H9 (cell line): ENCODE data around the gene WHRN. TPM values are rescaled to one million over a fixed set of nuclear protein-coding genes. Genes with fewer than 3 reads are reported as not detected.

Experiments
- DNase-seq: peaks from one replicate; pipeline ENCODE4 v3.0.0-alpha.2; 2017
- H2AFZ ChIP-seq: one replicate; pipeline ENCODE4 v1.6.1; 2013; ENCODE audit warnings: mild to moderate bottlenecking, low read length, control low read depth, moderate library complexity
- H2AK5ac ChIP-seq: 2 replicates; pipeline ENCODE4 v1.6.1; 2013; ENCODE audit warnings: low read length, control low read depth, mixed read lengths; ENCODE audit not compliant: insufficient read length
- H2BK120ac ChIP-seq: one replicate; pipeline ENCODE4 v1.6.1; 2013; ENCODE audit warnings: low read depth, mild to moderate bottlenecking, low read length, control low read depth, inconsistent platforms; ENCODE audit not compliant: poor library complexity, severe bottlenecking
- H2BK12ac ChIP-seq: 2 replicates; pipeline ENCODE4 v1.6.1; 2013; ENCODE audit warnings: low read length, control low read depth, mixed read lengths, low read depth; ENCODE audit not compliant: insufficient read length
- H2BK15ac ChIP-seq: 2 replicates; pipeline ENCODE4 v1.6.1; 2013; ENCODE audit warnings: low read depth, low read length, control low read depth
- H2BK20ac ChIP-seq: one replicate; pipeline ENCODE4 v1.6.1; 2013; ENCODE audit warnings: low read depth, mild to moderate bottlenecking, low read length, control low read depth, inconsistent platforms; ENCODE audit not compliant: poor library complexity, severe bottlenecking
- H2BK5ac ChIP-seq: 2 replicates; pipeline ENCODE4 v1.6.1; 2013; ENCODE audit warnings: low read length, control low read depth, mixed read lengths; ENCODE audit not compliant: insufficient read length
- H3K14ac ChIP-seq: 2 replicates; pipeline ENCODE4 v1.6.1; 2013; ENCODE audit warnings: low read length, control low read depth; ENCODE audit not compliant: insufficient read depth
- H3K18ac ChIP-seq: 2 replicates; pipeline ENCODE4 v1.6.1; 2013; ENCODE audit warnings: low read depth, mild to moderate bottlenecking, mixed read lengths, low read length, control low read depth; ENCODE audit not compliant: insufficient read length
- H3K23ac ChIP-seq: 2 replicates; pipeline ENCODE4 v1.6.1; 2013; ENCODE audit warnings: low read length, control low read depth, mixed read lengths, low read depth; ENCODE audit not compliant: insufficient read length
- H3K23me2 ChIP-seq: 2 replicates; pipeline ENCODE4 v1.6.1; 2013; ENCODE audit warnings: low read depth, mild to moderate bottlenecking, mixed read lengths, low read length, control low read depth; ENCODE audit not compliant: insufficient read length, poor library complexity, severe bottlenecking
- H3K27ac ChIP-seq: 2 replicates; pipeline ENCODE4 v1.5.1; 2013; ENCODE audit warnings: low read length, control low read depth, mixed read lengths, low read depth; ENCODE audit not compliant: insufficient read length
- H3K27me3 ChIP-seq: 2 replicates; pipeline ENCODE4 v1.6.1; 2013; ENCODE audit warnings: low read length, control low read depth, inconsistent platforms; ENCODE audit not compliant: insufficient read depth
- H3K4ac ChIP-seq: 2 replicates; pipeline ENCODE4 v1.6.1; 2013; ENCODE audit warnings: low read depth, mild to moderate bottlenecking, control low read depth, inconsistent platforms, low read length, moderate library complexity
- H3K4me1 ChIP-seq: 2 replicates; pipeline ENCODE4 v1.6.1; 2013; ENCODE audit warnings: low read length, control low read depth, inconsistent platforms; ENCODE audit not compliant: insufficient read depth
- H3K4me2 ChIP-seq: 2 replicates; pipeline ENCODE4 v1.6.1; 2013; ENCODE audit warnings: low read length, control low read depth, mixed read lengths; ENCODE audit not compliant: insufficient read length, insufficient read depth
- H3K56ac ChIP-seq: 2 replicates; pipeline ENCODE4 v1.6.1; 2013; ENCODE audit warnings: low read depth, mild to moderate bottlenecking, mixed read lengths, low read length, control low read depth; ENCODE audit not compliant: insufficient read length
- H3K79me1 ChIP-seq: 2 replicates; pipeline ENCODE4 v1.6.1; 2013; ENCODE audit warnings: low read depth, mild to moderate bottlenecking, moderate library complexity, low read length, control low read depth, inconsistent platforms; ENCODE audit not compliant: insufficient read depth, poor library complexity, severe bottlenecking
- H3K79me2 ChIP-seq: 2 replicates; pipeline ENCODE4 v1.6.1; 2013; ENCODE audit warnings: low read length, control low read depth, inconsistent platforms; ENCODE audit not compliant: insufficient read depth
- H3K9ac ChIP-seq: 2 replicates; pipeline ENCODE4 v1.6.1; 2013; ENCODE audit warnings: low read length, control low read depth, mixed read lengths; ENCODE audit not compliant: insufficient read length; ENCODE audit errors: extremely low read depth
- H3K9me3 ChIP-seq: one replicate; pipeline ENCODE4 v1.6.1; 2013; ENCODE audit warnings: low read depth, low read length, inconsistent platforms; ENCODE audit not compliant: control insufficient read depth
- H3T11ph ChIP-seq: one replicate; pipeline ENCODE4 v1.6.1; 2013; ENCODE audit warnings: mild to moderate bottlenecking, low read length, control low read depth, inconsistent platforms
- H4K20me1 ChIP-seq: one replicate; pipeline ENCODE4 v1.6.1; 2013; ENCODE audit not compliant: control insufficient read depth, insufficient read length, insufficient read depth
- H4K5ac ChIP-seq: 2 replicates; pipeline ENCODE4 v1.6.1; 2013; ENCODE audit warnings: low read depth, mild to moderate bottlenecking, mixed read lengths, low read length, control low read depth; ENCODE audit not compliant: insufficient read length
- H4K8ac ChIP-seq: replicated peaks from 2 replicates; pipeline ENCODE4 v1.6.1; 2013; ENCODE audit warnings: low read length, control low read depth, mixed read lengths, low read depth; ENCODE audit not compliant: insufficient read length
- H4K91ac ChIP-seq: 2 replicates; pipeline ENCODE4 v1.6.1; 2013; ENCODE audit warnings: low read depth, mild to moderate bottlenecking, moderate library complexity, mixed read lengths, low read length, control low read depth; ENCODE audit not compliant: insufficient read length
- H3K27ac Mint-ChIP-seq, 3 experiments: 2 replicates in 2 of 3; 3 replicates in 1 of 3; pipeline ENCODE4 v1.8.0; 2020 to 2021; ENCODE audit warnings: mixed read lengths in 3 of 3, mild to moderate bottlenecking in 1 of 3, moderate library complexity in 1 of 3
- H3K27me3 Mint-ChIP-seq: 2 replicates; pipeline ENCODE4 v1.8.0; 2021; ENCODE audit warnings: low read depth, mild to moderate bottlenecking, moderate library complexity, mixed read lengths
- H3K36me3 Mint-ChIP-seq, 3 experiments: 2 replicates in 2 of 3; 3 replicates in 1 of 3; pipeline ENCODE4 v1.8.0; 2020 to 2021; ENCODE audit warnings: low read depth in 3 of 3, mixed read lengths in 3 of 3; ENCODE audit not compliant: insufficient read depth in 1 of 3
- H3K4me1 Mint-ChIP-seq, 2 experiments: 2 replicates each; pipeline ENCODE4 v1.8.0; 2020; ENCODE audit warnings: mixed read lengths in 2 of 2
- H3K4me3 Mint-ChIP-seq, 2 experiments: 2 replicates in 1 of 2; 3 replicates in 1 of 2; pipeline ENCODE4 v1.8.0; 2020 to 2021; ENCODE audit warnings: mild to moderate bottlenecking in 2 of 2, mixed read lengths in 2 of 2, moderate library complexity in 1 of 2
- H3K9me3 Mint-ChIP-seq, 2 experiments: 2 replicates in 1 of 2; 3 replicates in 1 of 2; pipeline ENCODE4 v1.8.0; 2020; ENCODE audit warnings: mild to moderate bottlenecking in 2 of 2, mixed read lengths in 2 of 2, moderate library complexity in 1 of 2
- WGBS: extraction: QIAGEN DNeasy Blood & Tissue Kit; methylation state at CpG from one replicate; pipeline ENCODE4 v1.1.7; 2013; ENCODE audit warnings: missing lambda C conversion rate, low lambda C conversion rate, mixed read lengths; ENCODE audit not compliant: insufficient read length; ENCODE audit errors: extremely low coverage; 5-methylcytosine and 5-hydroxymethylcytosine counted together
- total RNA-seq: library from RNA; stranded (reverse); gene quantifications from 2 replicates; pipeline ENCODE4 v1.2.1, GENCODE V29; 2021
- TF ChIP-seq, protein P1 (sequence below): fragments of 200-600 bp; sonication (generic); conservative IDR thresholded peaks from 3 replicates; pipeline ENCODE4 v1.8.0; 2021; ENCODE audit warnings: antibody characterized with exemption, mild to moderate bottlenecking

The WHRN gene
- total RNA-seq, 1 experiment from 2014 or later: 2.2 TPM

DNA sequence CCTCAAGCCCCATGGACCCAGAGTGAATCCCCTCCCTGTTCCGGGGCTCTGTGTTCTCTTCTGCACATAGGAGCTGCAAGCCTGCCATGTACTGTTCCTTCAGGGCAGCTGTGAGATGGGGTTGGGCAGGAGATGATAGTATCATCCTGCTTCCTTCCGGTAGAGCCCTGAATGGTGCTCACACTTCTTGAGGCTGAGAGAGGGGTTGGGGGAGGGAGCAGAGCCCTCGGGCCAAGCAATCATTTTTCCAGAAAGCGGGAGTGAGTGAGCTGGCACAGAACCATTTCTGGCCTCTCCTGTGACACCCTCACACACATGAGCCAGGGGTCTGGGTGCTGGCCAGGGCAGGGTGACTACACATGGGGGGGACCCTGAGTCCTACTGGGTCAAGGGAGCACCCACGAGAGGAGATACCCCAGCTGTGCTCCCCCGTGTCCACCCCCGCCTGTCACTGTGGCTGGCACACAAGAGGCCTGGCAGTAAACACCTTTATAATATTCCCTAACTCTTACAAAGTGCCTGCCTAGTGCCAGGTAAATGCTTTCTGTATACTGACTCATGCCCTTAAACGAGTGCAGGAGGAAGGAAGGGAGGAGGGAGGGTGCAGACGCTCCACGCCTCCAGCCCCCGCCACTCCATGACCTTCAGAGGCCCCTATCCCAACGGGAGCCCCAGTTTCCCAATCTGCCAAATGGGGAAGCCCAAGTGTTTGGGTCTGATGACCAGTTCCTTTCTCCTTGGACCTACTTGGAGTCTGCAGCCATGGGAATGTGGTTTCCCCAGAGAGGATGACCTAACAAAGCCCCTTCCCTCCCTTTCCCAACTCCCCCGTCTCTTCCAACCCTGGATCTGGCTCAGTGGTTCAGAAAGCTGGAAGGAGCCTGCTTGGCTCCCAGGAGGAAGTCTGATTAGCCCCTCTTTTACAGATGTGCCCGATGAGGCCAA is 133.0 kb downstream of the WHRN start:
- peak overlapping the region; percentile 26 for H4K91ac ChIP-seq
- no peak overlapping the region for H4K5ac ChIP-seq
- DNase-seq: no peak
- Mint-ChIP-seq H3K36me3 (peaks cover 16 to 27% (median 20%) of the 10 kb centered on the region in 3 experiments), H3K9me3 (no peaks in the 10 kb centered on the region), H3K27ac (peak overlapping the region in 2 of 3 experiments; percentile 81 to 87; a peak in 5 of 7 replicates), H3K4me1 (peaks cover 45 to 51% of the 10 kb centered on the region in 2 experiments), H3K4me3 (peak overlapping the region in 1 of 2 experiments; percentile 24; a peak in 1 of 5 replicates), H3K27me3 (no peaks in the 10 kb centered on the region)
- no peak overlapping the region; the same call in 1 of the 2 replicates for H3K14ac ChIP-seq
- no peak overlapping the region for H2AK5ac ChIP-seq
- H3K27ac ChIP-seq: no peak overlapping the region
- no peak overlapping the region for H3K56ac ChIP-seq
- no peak overlapping the region for H3K18ac ChIP-seq
- no peak overlapping the region for H2AFZ ChIP-seq
- no peak overlapping the region for H3K4me2 ChIP-seq
- H2BK12ac ChIP-seq: no peak overlapping the region
- peaks cover 13% of the 10 kb centered on the region for H3K4me1 ChIP-seq
- no peaks in the 10 kb centered on the region for H3K27me3 ChIP-seq
- no peak overlapping the region for H3K9ac ChIP-seq
- H2BK20ac ChIP-seq: no peak overlapping the region
- H3T11ph ChIP-seq: no peak overlapping the region
- no peaks in the 10 kb centered on the region for H3K79me1 ChIP-seq
- no peak overlapping the region for H2BK120ac ChIP-seq
- H3K79me2 ChIP-seq: 0 out of 2 replicates have a peak, but pooled peaks cover 3% of the 10 kb centered on the region
- H2BK5ac ChIP-seq: no peak overlapping the region
- H3K23me2 ChIP-seq: peaks cover 5% of the 10 kb centered on the region
- no peak overlapping the region for H3K23ac ChIP-seq
- TF ChIP-seq, protein P1, sequence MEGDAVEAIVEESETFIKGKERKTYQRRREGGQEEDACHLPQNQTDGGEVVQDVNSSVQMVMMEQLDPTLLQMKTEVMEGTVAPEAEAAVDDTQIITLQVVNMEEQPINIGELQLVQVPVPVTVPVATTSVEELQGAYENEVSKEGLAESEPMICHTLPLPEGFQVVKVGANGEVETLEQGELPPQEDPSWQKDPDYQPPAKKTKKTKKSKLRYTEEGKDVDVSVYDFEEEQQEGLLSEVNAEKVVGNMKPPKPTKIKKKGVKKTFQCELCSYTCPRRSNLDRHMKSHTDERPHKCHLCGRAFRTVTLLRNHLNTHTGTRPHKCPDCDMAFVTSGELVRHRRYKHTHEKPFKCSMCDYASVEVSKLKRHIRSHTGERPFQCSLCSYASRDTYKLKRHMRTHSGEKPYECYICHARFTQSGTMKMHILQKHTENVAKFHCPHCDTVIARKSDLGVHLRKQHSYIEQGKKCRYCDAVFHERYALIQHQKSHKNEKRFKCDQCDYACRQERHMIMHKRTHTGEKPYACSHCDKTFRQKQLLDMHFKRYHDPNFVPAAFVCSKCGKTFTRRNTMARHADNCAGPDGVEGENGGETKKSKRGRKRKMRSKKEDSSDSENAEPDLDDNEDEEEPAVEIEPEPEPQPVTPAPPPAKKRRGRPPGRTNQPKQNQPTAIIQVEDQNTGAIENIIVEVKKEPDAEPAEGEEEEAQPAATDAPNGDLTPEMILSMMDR: no peak
- no peaks in the 10 kb centered on the region for H3K9me3 ChIP-seq
- H4K8ac ChIP-seq: no peak overlapping the region
- H3K4ac ChIP-seq: no peak overlapping the region; the same call in 1 of the 2 replicates
- H2BK15ac ChIP-seq: no peak overlapping the region; the same call in 1 of the 2 replicates
- WGBS: no CpG with 5 or more reads among the region's 14 CpGs
- H4K20me1 ChIP-seq: no peaks in the 10 kb centered on the region
